OCI-LY3 (cell line): Measurements from ENCODE around the gene CDT1.

Experiments used
- H2AFZ ChIP-seq: fragments of 200-600, 300-600 bp; shearing (Covaris generic); 2 replicates; pipeline ENCODE4 v1.6.0; 2014; ENCODE audit warnings: antibody characterized with exemption, low read depth, low read length
- H3K27ac ChIP-seq: fragments of 200-600, 300-600 bp; sonication (generic); 2 replicates; pipeline ENCODE4 v1.5.1; 2014; ENCODE audit warnings: mild to moderate bottlenecking, low read length, moderate library complexity, mixed read lengths
- H3K27me3 ChIP-seq: fragments of 200-600, 300-600 bp; sonication (generic); 2 replicates; pipeline ENCODE4 v1.6.1; 2014; ENCODE audit warnings: low read depth, low read length, mixed read lengths
- H3K36me3 ChIP-seq: fragments of 200-600, 300-600 bp; sonication (generic); replicated peaks from 2 replicates; pipeline ENCODE3; 2014; ENCODE audit warnings: low read depth, low read length, mixed read lengths
- H3K4me1 ChIP-seq: fragments of 300-600, 200-600 bp; sonication (generic); 2 replicates; pipeline ENCODE4 v1.6.1; 2014; ENCODE audit warnings: low read length, mixed read lengths
- H3K4me2 ChIP-seq: fragments of 200-600, 300-600 bp; sonication (generic); 2 replicates; pipeline ENCODE4 v1.6.1; 2014; ENCODE audit warnings: low read length, mixed read lengths
- H3K4me3 ChIP-seq: fragments of 300-600, 200-600 bp; sonication (generic); 2 replicates; pipeline ENCODE4 v1.5.1; 2014; ENCODE audit warnings: antibody characterized with exemption, mild to moderate bottlenecking, low read length, moderate library complexity
- H3K79me2 ChIP-seq: fragments of 300-600, 200-600 bp; shearing (Covaris generic); 2 replicates; pipeline ENCODE4 v1.6.1; 2014; ENCODE audit warnings: mild to moderate bottlenecking, low read length, mixed read lengths
- H3K9ac ChIP-seq: fragments of 300-600, 200-600 bp; shearing (Covaris generic); 2 replicates; pipeline ENCODE4 v1.6.0; 2014; ENCODE audit warnings: mild to moderate bottlenecking, low read length, moderate library complexity
- H3K9me3 ChIP-seq: fragments of 200-600, 300-600 bp; shearing (Covaris generic); 2 replicates; pipeline ENCODE4 v1.6.1; 2014; ENCODE audit warnings: low read length, mixed read lengths; ENCODE audit not compliant: insufficient read depth
- H4K20me1 ChIP-seq: fragments of 200-600, 300-600 bp; sonication (generic); 2 replicates; pipeline ENCODE4 v1.6.1; 2016; ENCODE audit warnings: low read length, mixed read lengths; ENCODE audit not compliant: insufficient read depth
- CTCF ChIP-seq: fragments of 200-600, 300-600 bp; sonication (generic); IDR thresholded peaks from 2 replicates; pipeline ENCODE4 v1.5.1; 2014; ENCODE audit warnings: antibody characterized with exemption, low read length, low read depth
- EZH2phosphoT487 ChIP-seq: fragments of 200-600 bp; shearing (Covaris generic); IDR thresholded peaks from 2 replicates; pipeline ENCODE4 v1.6.1; 2018; ENCODE audit warnings: antibody characterized with exemption, mixed run types, low read depth

CDT1 gene

DNA sequence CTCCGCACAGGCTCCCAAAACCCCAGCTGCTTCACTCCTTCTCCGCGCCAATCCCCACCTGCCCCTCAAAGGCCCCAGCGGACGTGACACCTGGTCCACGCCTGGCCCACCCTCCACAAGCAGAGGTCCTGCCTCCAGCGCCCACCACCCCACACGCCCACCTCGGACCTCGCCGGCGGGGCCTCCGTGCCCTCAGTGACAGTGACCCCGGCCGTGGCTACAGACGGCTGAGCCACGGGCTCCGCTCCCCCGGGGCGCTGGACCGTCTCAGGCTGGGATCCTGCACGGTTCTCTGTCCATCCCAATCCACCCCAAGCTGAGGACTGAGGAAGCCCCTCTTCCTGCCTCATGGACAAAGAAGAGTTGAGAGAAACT lies 43.6 kb upstream of the CDT1 start:
- Histone ChIP-seq H3K4me1 (peaks cover 22% of the 10 kb centered on the region), H3K27me3 (no peaks in the 10 kb centered on the region), H3K9ac (peak overlapping the region; percentile 67), H3K27ac (peak overlapping the region; percentile 39; the same call in 1 of the 2 replicates), H3K79me2 (no peaks in the 10 kb centered on the region), H3K4me2 (peak overlapping the region; percentile 91), H3K9me3 (no peaks in the 10 kb centered on the region), H3K4me3 (peak overlapping the region; percentile 74; the same call in 1 of the 2 replicates), H2AFZ (no peak overlapping the region), H3K36me3 (no peaks in the 10 kb centered on the region), H4K20me1 (no peaks in the 10 kb centered on the region)
- TF ChIP-seq CTCF, result no peak
- TF ChIP-seq EZH2phosphoT487, result no peak

DNA sequence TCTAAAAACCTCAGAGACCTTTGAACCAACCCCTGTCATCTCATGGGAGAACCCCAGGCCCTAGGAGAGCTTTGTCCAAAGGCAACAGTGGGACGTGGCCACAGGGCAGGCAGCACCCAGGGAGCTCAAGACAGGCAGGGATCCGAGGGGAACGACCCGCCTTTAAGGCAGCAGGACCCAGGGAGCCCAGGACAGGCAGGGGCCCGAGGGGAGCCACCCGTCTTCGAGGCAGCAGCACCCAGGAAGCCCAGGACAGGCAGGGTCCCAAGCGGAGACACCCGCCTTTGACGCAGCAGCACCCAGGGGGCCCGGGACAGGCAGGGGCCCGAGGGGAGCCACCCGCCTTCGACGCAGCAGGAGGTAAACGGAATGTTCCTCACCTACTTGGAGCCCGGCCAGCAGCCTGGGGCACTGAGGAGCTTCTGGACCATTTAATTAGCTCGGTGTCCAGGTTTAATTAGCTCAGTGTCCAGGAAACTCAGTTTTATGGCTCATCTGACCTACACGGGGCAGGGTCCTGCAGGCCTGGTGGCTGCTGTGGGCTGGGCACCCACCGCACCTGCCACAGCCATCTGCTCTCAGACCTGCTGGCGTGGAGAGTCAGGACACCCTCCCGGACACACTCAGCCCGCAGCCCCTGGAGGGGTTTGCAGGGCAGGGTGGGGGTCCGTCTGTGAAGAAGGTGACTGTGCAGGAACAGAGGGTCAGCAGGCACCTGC lies 43.0 kb upstream of the CDT1 start:
- no peak overlapping the region for H3K27ac ChIP-seq
- no peaks in the 10 kb centered on the region for H3K27me3 ChIP-seq
- H3K4me2 ChIP-seq, result no peak overlapping the region
- H2AFZ ChIP-seq, result no peak overlapping the region
- no peak for TF ChIP-seq CTCF
- no peak for TF ChIP-seq EZH2phosphoT487
- no peak overlapping the region for H3K4me3 ChIP-seq
- no peaks in the 10 kb centered on the region for H4K20me1 ChIP-seq
- H3K79me2 ChIP-seq, result no peaks in the 10 kb centered on the region
- peaks cover 22% of the 10 kb centered on the region for H3K4me1 ChIP-seq
- no peak overlapping the region for H3K9ac ChIP-seq
- H3K9me3 ChIP-seq, result no peaks in the 10 kb centered on the region
- no peaks in the 10 kb centered on the region for H3K36me3 ChIP-seq

- Histone ChIP-seq H3K79me2 (no peaks in the 10 kb centered on the region), H3K4me2 (no peak overlapping the region), H4K20me1 (no peaks in the 10 kb centered on the region)
Measured at GRCh38 chr16:88761143-88761534, 42.5 kb upstream of the CDT1 start.

DNA sequence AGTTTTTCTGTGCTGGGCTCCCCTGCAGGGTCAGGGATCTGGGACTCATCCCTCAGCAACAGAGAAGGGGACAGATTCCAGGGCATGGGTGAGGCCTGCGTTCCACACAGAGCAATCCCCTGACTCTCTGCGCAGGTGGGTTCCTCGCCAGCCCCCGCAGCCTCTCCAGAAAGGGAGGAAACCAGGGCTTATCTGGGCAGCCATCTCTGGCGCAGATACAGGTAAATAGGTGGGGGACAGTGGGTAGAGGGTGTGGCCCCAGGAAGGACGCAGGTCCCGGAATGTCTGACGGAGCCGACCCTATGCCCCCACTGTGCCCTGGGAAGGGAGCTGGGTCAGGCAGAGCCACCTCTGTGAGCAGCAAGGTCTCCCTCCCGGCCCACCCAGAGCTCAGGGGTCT lies 41.8 kb upstream of the CDT1 start:
- no peak overlapping the region for H3K4me2 ChIP-seq
- no peak for TF ChIP-seq CTCF
- TF ChIP-seq EZH2phosphoT487, result no peak
- no peaks in the 10 kb centered on the region for H3K9me3 ChIP-seq
- H3K4me1 ChIP-seq, result peaks cover 22% of the 10 kb centered on the region
- no peaks in the 10 kb centered on the region for H3K36me3 ChIP-seq
- 0 out of 2 replicates have a peak, but pooled peaks cover 3% of the 10 kb centered on the region for H4K20me1 ChIP-seq
- no peak overlapping the region for H3K9ac ChIP-seq
- no peaks in the 10 kb centered on the region for H3K27me3 ChIP-seq
- H3K4me3 ChIP-seq, result no peak overlapping the region
- 0 out of 2 replicates have a peak, but pooled peaks cover 2% of the 10 kb centered on the region for H3K79me2 ChIP-seq
- no peak overlapping the region for H3K27ac ChIP-seq
- no peak overlapping the region for H2AFZ ChIP-seq

More at GRCh38 chr16:88761143-88761534, 42.5 kb upstream of the CDT1 start:
- Histone ChIP-seq H3K4me3 (no peak overlapping the region), H3K27me3 (no peaks in the 10 kb centered on the region), H3K9me3 (no peaks in the 10 kb centered on the region), H3K4me1 (peaks cover 22% of the 10 kb centered on the region), H2AFZ (no peak overlapping the region), H3K36me3 (no peaks in the 10 kb centered on the region), H3K9ac (no peak overlapping the region), H3K27ac (no peak overlapping the region)
- TF ChIP-seq CTCF, result no peak
- no peak for TF ChIP-seq EZH2phosphoT487
